ENCODE data around the gene EIF2D.
A peak's percentile ranks its signal among the peaks of the same experiment; 100 is the strongest.
"Not testable (repeated sequence)": the region's sequence is repeated elsewhere in the genome, so short reads cannot be mapped to it uniquely, and the experiment has no call there.

EIF2D gene, protein sequence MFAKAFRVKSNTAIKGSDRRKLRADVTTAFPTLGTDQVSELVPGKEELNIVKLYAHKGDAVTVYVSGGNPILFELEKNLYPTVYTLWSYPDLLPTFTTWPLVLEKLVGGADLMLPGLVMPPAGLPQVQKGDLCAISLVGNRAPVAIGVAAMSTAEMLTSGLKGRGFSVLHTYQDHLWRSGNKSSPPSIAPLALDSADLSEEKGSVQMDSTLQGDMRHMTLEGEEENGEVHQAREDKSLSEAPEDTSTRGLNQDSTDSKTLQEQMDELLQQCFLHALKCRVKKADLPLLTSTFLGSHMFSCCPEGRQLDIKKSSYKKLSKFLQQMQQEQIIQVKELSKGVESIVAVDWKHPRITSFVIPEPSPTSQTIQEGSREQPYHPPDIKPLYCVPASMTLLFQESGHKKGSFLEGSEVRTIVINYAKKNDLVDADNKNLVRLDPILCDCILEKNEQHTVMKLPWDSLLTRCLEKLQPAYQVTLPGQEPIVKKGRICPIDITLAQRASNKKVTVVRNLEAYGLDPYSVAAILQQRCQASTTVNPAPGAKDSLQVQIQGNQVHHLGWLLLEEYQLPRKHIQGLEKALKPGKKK

DNA sequence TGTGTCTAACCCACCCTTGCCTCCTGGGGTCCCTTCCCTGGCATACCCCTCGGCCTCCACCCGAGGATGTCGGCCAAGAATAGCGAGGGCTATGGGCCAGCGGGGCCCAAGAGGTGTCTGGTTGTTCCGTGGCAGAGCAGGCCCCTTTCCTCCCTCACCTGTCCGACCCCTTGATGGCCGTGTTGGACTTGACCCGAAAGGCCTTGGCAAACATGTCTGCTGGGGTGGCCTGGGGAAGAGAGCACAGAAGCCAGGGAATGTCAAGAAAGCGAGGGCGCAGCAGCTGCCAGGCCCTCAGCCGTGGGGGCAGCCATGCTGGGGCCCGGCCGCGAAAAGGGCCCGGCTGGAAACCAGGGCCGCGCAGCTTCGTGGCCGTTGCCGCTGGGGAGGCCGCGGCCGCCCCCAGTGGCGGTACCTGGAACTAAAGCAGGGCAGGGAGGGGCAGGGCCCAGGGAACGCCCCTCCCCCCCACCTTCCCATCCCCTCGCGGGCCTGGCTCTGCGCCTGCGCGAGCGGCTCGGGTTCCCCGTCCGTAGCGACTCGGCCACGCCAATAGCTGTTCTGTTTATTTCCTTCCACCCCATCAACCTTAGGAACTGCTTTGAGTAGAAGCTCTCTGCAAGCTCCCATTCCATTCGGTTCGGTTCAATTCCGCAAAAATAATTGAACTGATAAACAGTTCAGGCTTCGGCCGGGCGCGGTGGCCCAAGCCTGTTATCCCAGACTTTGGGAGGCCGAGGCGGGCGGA is at the start of gene EIF2D:
EIF2D (minus strand) TSS at position 337 of the 748 bp plus-strand sequence; CDS start at position 214, 123 bp downstream.
- peak; percentile 95 for DNase-seq

DNA sequence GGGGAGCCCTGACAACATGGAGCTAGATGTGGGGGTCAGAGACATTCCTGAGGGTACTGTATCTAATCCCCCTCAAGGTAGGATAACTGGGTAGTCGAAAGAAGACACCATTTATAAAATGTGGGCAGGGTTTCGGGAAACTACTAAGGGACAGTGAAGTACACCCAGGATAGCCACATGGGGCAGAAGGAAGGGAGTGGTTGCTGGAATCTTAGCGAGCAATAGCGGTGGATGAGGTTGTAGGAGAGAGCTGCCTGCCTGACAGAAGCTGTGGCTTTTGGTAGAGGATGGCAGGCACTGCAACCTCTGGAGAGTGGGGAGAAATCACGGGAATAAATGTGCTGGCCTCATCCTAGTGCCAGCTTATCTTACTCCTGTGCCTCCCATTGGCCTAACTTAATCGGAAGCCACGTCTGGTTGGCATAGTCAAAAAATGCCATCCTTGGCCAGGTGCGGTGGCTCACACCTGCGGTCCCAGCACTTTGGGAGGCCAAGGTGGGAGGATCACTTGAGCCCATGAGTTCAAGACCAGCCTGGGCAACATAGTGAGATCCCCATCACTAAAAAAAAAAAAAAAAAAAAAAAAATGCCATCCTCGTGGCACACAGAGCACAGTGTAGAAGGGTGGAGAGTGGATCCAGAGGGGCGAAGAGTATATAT is 49.0 kb upstream of the EIF2D start:
- no peak for DNase-seq

DNA sequence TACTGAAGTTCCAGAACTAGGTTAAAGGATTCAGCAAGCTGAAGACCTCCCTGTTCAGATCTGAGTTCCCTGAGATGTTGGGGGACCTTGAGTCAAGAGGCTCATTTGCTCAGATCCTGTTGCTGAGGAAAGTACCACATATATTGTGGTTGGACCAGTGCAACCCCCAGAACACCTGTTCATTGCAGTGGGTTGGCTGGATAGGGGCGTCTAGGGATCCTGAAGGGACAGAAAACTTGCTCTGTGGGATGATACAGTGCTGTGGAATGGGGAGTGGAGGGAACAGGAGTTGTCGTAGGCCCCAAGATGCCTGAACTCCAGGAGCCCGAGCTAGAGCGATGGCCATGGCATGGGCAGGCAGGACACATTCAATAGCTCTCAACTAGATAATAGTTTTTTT is 47.9 kb upstream of the EIF2D start:
- DNase-seq = no peak

DNA sequence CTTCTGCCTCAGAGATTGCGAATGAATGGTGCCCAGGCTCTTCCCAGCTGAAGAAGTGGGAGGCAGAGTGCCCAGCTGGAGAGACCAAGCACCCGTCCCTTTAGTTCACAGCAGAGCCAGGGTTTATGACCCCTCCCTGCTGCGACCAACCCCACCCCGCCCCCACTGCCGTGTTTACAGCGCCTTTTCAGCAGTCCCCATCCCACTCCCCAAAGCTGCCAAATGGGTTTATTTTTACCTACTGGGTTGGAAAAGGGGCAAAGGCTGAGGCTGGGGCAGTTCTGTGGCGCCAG is 46.7 kb upstream of the EIF2D start:
- no peak for DNase-seq

DNA sequence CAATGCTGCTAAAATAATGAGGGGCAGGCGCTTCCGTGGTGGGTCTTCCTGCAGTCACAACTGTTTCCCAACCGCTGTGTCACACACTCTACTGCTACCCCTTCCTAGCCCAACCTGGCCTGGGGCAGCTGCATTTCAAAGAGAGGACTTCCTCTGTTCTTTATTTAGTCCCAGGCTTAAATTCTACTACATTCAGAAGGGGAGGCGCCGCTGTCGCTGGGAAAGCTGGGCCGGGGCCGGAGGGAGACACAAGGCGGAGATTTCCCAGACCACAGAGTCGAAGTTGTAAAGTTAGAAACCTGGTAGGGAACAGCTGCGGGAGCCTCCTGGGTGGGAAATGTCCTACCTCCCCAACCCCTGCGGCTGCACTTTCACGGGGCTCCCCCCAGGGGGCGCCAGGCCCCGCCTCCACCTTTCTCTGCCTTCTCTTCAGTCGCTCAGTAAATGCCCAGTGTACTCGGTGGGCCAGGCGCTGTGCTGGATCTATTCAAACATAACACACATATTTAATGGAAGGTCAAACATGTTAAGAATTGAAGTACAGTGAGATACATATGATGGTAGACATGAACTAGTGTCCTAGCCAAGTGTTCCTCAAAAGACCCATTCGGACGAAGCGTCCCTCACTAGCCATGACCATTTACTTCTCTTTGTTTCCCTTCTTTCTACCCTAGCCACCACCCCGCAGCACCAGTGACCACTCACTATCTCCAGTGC is 46.2 kb upstream of the EIF2D start:
- peak; percentile 59 for DNase-seq

DNA sequence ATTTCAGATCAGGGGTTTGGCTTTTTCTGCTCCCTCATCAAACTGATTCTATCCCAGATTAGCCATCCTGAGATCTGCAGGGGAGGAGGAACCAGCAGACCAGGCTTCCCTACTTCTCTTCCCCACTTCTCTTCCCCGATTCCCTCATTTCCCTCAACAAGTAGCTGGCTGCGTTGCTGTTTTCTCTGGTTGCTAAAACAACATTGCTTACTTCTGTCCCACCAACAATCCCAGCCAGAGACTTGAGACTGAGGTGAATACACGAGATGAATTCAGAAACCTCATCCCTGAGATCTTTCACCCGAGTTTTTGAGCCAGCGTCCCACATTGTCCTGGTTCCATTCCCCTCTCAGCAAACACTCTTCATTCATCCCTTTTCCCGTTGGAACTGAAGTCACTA is 45.5 kb upstream of the EIF2D start:
- no peak for DNase-seq

DNA sequence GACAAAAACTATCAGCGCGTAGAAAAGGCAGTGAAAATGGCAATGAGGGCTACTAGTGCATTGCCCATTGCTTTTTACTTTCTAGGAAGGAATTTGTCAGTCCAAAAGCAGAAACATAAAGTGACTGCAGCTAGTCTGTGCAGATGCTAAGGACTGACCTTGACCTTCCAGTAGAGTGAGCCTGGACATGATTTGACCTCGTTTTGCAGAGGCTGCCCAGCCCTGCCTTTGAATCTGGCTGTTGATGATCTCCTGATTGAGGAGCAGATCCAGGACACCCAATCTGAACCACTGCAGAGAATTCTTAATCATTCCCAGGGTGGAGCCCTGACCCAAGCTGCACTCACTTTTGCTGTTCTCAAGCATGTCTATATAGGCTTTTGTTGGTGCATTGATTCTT is 44.7 kb upstream of the EIF2D start:
- DNase-seq = no peak

DNA sequence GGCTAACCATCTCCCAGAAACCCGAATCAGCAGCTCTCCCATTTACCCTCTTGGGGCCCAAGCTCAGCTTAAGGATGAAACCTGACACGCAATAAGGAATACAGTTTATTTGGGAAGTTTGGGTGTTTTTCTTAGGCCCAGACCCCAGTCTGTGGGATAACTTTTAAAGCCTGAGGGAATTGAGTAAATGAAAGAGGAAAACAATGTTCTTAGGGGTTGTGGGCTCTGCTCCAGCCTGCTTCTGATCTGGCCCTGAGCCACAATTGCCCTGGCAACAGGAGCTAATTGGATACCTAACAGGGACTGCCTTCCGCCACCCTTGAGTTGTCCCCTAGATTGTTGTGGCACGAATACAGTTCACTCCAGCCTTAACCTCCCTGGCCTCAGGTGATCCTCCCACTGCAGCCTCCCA is 43.2 kb upstream of the EIF2D start:
- no peak for DNase-seq

DNA sequence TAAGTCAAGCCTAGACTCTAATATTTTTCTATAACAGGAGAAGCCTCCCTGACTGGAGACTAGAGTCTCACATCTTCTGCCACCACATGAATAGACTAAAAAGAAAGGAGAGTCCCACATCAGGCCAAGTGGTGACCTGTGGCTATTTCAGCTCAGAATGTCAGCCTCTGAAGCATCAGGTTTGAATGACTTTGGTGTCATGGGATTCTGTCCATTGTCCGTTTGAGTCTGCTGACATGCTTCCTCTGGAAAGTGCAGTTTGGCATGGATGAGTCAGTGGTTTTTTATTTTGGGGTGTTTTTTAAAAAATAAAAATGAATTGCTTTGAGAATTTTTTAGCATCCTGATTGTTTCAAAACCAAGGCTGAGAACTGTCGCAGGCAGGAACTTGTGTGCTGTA is 42.6 kb upstream of the EIF2D start:
- no peak for DNase-seq

DNA sequence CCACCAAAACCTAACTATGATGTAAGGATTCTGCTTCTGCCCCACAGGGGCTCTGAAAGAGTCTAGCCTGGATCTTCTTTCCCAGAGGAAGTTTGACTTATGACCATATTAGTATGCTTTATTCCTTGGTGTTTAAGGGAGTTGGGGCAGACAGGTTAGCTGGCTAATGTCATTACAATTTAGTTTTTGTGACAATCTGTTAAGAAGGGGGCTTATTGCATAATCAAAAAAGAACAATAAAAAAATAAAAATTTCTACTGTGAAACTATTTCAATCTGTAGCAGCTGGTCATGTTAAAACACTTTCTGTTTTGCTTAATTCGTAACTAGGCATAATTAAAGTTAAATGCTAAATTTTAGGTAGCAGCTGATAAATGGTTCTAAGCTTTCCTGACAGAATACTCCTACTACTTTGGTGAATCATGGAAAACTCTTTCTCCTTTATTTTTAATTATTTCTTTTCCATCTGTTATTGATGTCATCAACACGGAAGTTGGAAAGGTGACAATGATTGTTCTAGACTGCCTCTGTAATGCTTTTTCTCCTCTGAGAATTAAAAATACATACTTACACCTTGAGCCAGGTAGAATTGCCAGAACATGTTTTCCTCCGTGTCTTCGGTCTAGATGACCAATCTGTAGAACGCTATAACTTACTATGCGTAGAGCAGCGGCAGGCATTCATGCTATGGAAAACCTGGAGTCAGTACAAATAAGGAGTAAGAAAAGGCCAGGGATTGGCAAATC is 41.6 kb upstream of the EIF2D start:
- DNase-seq = no peak

DNA sequence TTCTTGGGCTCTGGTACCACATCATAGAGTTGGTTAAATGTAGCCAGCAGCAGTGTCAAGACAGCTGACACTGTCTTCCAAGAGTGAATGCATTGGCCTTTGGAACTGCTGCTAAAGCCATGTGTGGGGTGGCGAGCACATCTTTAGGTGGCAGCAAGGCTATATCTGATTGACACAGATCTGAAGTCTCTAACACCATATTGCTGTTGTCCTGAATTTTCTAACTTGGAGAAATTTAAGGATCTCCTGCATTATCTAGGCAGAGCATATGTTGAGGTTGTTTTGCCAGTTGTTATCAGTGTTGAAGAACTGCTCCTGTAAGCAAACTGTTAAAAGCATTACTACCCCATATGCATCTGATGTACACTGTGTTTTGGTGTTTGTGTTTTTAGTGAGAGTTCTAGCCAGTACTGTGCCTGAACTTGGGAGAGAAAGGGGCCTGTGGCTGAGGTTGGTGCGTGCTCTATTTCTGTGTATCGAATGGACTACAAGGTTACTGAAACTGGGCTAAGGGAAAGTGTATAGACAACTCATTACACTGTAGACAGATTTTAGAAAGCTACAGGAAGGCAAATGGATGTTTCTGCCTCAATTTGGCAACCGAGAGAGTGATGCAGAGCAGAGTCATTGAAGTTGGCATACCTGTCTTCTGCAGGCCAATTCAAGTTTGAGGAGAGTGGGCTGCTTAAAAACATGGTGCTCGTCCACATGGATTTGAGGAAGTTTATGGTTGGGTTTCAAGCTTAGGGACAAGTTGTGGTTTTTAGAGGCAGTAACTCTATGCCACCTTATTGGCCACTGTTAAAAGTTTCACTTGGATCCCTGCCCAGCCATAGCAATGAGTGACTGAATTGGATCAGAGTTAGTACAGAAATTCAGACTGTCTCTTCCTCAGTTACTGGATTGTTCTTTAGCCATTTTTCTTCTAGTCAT is 40.0 kb upstream of the EIF2D start:
- DNase-seq = no peak

DNA sequence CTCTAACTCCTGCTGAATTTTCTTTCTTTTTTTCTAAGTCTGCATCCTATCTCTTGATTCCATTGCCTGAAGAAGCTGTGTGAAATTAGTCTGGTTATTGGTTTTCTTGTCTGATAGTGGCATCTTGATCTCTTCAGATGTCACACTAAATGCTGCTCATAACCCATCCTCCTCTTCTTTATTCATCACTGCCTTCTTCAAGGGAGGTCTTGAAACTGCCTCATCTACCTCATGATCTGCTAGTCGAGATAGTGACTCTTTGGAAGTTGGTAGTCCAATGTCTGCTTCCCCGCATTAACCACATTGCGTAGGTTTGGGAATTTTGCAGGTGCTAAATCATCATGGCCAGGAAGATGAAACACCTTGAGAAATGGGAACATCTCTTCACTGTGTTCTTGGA is 38.7 kb upstream of the EIF2D start:
- no peak for DNase-seq

DNA sequence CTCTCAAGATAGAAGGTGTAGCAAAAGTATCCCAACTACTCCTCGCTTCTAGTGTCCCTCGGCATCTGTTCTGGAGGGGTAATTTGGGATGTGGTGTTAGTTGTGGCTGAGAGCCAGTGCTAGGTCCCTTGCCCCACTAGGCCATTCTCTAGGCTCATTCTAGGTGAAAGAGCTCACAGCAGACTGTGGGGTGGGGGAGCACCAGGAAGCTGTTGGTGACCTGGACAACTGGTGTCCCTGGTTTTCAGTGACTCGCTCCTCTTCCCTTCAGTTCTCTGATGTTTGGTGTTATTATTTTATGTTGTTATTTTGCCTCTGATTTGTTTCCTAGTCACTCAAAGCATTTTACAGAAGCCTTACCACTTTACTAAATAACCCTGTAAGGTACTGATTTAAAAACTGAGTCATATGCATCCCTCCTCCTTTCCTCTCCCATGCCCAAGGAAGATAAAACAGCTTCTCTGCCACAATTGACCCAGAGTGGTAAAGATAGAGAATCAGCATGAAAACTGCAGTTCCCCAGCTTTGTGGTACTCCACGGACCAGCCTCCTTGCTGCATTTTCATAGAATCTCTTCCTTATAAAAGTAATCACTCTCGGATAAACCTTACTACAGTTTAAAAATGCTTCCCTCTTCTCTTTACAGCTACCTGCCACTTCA is 37.1 kb upstream of the EIF2D start:
- no peak for DNase-seq

DNA sequence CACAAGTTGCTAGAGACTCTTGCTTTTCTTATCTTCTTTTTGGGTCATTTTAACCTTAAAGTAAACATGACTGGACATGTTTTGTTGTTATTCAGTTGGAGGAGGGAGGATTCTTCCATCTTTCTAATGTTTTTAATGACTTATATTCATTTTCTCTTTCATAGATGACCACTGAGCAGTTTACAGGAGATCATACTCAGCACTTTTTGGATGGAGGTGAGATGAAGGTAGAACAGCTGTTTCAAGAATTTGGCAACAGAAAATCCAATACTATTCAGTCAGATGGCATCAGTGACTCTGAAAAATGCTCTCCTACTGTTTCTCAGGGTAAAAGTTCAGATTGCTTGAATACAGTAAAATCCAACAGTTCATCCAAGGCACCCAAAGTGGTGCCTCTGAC is 35.0 kb upstream of the EIF2D start:
- no peak for DNase-seq

DNA sequence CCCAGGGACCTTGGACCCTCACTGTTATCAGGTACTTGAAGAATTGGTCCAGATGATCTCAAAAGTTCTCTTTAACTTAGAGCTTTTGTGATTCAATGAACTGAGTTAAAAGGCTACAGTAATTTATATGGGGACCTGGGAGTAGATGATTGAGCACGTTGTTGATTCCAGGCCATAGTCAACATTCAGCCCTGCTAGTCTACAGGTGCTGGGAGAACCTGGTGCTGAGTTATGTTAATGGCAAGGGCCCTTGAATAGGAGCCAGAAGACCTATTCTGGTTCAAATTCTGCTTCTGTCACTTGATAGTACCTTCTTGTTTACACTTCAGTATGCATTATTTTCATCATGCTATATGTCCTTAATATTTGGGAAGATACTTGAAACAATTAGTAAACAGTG is 34.2 kb upstream of the EIF2D start:
- no peak for DNase-seq

DNA sequence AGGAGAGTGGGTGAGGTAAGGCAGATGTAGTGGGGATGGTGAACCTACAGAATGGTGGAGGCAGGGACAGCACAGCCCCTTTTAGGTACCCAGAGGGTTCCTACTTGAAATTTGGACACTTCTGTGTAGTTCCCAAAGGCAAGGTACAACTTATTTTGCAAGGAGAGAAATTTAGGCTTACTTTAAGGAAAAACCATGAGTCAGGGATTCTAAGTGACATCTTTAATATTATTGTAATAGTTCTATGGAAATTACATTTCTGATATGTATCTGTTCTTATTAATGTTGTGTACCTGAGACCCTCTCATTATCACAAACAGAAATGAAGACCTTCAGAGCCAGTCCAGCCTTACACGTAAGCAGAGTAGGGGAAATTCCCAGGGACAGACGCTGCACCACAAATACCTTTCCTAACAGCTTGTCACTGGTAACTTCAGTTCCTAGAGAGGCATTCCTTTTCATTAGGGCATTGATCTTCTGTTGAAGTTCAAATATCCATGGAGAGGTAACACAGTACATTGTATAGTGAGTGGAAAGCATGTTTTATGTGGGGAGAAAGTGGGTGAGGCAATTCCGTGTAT is 30.9 kb upstream of the EIF2D start:
- DNase-seq = no peak

DNA sequence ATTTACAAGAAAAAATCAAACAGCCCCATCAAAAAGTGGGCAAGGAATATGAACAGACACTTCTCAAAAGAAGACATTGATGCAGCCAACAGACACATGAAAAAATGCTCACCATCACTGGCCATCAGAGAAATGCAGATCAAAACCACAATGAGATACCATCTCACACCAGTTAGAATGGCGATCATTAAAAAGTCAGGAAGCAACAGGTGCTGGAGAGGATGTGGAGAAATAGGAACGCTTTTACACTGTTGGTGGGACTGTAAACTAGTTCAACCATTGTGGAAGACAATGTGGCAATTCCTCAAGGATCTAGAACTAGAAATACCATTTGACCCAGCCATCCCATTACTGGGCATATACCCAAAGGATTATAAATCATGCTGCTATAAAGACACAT is 29.8 kb upstream of the EIF2D start:
- DNase-seq = not testable (repeated sequence)

DNA sequence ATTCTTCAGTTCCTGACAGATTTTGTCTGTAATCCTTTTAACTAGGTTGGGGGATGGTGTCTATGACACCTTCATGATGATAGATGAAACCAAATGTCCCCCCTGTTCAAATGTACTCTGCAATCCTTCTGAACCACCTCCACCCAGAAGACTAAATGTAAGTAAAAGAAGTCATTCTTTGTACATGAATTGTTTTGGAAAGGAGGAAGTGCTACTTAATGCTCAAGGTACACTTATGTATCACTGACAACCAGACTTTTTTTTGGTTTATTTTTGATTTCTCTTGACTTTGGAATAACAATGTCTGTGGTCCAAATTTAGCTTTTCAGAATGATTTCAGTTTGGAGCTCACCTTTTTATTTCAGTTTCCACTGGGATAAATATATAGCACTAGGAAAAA is 25.3 kb upstream of the EIF2D start:
- DNase-seq = no peak

DNA sequence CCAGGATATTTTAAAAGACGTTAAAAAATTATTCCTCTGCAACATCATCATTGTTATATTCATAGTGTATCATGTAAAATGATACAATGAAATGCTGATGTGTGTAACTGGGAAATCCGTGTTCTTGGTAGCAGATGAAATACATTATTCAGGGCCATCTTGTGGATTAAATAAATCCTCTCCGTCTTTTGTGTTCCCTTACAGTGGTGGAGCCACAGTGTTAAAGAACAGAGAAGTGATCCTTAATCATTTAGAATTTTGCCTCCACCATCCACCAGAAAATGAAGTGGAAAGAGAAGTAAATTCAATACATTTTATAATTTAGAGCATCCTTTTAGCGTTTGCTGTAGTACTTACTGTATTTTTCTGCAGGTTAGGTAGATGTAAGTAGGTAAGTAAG is 24.4 kb upstream of the EIF2D start:
- no peak for DNase-seq

DNA sequence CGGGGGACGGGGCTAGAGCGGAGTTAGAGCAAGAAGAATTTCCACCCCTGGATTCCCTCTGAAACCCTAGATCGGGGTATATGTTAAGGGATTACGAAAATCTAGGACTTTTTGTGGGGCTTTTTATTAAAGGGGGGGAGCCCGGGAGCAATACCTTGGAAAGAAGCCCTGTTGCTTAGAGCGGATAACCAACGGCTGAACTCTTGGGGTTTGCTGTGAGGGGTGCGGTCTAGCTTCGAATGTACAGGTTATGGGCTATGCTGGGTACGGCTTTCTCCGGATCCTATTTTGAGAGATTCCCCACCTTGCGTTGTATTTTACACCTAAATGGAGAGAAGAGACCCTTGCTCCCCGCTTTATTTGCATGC is 23.7 kb upstream of the EIF2D start:
- DNase-seq = peak; percentile 3

Data from CD4-positive, alpha-beta T cell treated with Interleukin-6 for 4 hours (primary cell).